ENCODE measurements around the gene STAT5B. TPM values are rescaled to one million over a fixed set of nuclear protein-coding genes. Genes with fewer than 3 reads are reported as not detected.

Gene STAT5B
- total and polyA plus RNA-seq, 9 of the 15 experiments (the other 6 are each of a cell fraction or from before 2014, with no cell fraction given), result 20.8 to 176 (median 92.4) TPM

DNA sequence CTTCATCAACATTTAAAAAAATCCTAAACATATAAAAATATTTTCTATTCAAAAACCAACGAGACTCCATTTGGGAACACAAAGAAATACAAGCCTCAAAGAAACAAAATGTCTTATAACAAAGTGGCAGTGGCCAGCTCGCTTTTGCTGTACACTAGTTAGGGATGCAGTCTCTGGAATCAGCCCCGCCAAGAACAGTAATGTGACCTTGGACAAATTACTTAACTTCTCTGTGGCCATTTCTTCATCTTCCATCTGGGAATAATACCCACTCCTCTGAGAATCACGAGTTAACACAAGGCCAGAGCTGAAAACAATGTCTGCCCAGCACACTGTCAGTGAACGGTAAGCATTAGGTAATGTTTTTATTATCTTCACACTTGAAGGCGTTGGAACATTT is 5.6 kb downstream of the STAT5B start (continued):
- no peak for TF ChIP-seq MED1 (CRISPR knock-in tag; IDR thresholded peaks at IDR 0.05; ENCODE audit: borderline replicate concordance)
- TF ChIP-seq, protein P1, sequence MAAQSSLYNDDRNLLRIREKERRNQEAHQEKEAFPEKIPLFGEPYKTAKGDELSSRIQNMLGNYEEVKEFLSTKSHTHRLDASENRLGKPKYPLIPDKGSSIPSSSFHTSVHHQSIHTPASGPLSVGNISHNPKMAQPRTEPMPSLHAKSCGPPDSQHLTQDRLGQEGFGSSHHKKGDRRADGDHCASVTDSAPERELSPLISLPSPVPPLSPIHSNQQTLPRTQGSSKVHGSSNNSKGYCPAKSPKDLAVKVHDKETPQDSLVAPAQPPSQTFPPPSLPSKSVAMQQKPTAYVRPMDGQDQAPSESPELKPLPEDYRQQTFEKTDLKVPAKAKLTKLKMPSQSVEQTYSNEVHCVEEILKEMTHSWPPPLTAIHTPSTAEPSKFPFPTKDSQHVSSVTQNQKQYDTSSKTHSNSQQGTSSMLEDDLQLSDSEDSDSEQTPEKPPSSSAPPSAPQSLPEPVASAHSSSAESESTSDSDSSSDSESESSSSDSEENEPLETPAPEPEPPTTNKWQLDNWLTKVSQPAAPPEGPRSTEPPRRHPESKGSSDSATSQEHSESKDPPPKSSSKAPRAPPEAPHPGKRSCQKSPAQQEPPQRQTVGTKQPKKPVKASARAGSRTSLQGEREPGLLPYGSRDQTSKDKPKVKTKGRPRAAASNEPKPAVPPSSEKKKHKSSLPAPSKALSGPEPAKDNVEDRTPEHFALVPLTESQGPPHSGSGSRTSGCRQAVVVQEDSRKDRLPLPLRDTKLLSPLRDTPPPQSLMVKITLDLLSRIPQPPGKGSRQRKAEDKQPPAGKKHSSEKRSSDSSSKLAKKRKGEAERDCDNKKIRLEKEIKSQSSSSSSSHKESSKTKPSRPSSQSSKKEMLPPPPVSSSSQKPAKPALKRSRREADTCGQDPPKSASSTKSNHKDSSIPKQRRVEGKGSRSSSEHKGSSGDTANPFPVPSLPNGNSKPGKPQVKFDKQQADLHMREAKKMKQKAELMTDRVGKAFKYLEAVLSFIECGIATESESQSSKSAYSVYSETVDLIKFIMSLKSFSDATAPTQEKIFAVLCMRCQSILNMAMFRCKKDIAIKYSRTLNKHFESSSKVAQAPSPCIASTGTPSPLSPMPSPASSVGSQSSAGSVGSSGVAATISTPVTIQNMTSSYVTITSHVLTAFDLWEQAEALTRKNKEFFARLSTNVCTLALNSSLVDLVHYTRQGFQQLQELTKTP (IDR thresholded peaks at IDR 0.05; ENCODE audit: low read depth in 1 of 2, partially characterized antibody in 2 of 2), result peak in 1 of 2 experiments; percentile 21
- no peak for TF ChIP-seq CEBPG (CRISPR knock-in tag; IDR thresholded peaks at IDR 0.05)
- no peak for TF ChIP-seq CEBPG (tag; conservative IDR thresholded peaks at IDR 0.05 in 1 of 2, IDR thresholded peaks at IDR 0.05 in 1 of 2)
- TF ChIP-seq, protein P2, sequence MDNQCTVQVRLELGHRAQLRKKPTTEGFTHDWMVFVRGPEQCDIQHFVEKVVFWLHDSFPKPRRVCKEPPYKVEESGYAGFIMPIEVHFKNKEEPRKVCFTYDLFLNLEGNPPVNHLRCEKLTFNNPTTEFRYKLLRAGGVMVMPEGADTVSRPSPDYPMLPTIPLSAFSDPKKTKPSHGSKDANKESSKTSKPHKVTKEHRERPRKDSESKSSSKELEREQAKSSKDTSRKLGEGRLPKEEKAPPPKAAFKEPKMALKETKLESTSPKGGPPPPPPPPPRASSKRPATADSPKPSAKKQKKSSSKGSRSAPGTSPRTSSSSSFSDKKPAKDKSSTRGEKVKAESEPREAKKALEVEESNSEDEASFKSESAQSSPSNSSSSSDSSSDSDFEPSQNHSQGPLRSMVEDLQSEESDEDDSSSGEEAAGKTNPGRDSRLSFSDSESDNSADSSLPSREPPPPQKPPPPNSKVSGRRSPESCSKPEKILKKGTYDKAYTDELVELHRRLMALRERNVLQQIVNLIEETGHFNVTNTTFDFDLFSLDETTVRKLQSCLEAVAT (IDR thresholded peaks at IDR 0.05), result peak; percentile 51 to 59; a peak in 3 of 4 replicates
- peak in 1 of 2 experiments; percentile 28; a peak in 1 of 4 replicates for TF ChIP-seq BCLAF1 (IDR thresholded peaks at IDR 0.05; ENCODE audit: borderline replicate concordance in 1 of 2, control insufficient read depth in 1 of 2, low read depth in 2 of 2, low read length in 1 of 2)
- no peak for TF ChIP-seq ZKSCAN3 (CRISPR knock-in tag; IDR thresholded peaks at IDR 0.05)
- TF ChIP-seq, protein P3, sequence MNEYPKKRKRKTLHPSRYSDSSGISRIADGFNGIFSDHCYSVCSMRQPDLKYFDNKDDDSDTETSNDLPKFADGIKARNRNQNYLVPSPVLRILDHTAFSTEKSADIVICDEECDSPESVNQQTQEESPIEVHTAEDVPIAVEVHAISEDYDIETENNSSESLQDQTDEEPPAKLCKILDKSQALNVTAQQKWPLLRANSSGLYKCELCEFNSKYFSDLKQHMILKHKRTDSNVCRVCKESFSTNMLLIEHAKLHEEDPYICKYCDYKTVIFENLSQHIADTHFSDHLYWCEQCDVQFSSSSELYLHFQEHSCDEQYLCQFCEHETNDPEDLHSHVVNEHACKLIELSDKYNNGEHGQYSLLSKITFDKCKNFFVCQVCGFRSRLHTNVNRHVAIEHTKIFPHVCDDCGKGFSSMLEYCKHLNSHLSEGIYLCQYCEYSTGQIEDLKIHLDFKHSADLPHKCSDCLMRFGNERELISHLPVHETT (CRISPR knock-in tag; conservative IDR thresholded peaks at IDR 0.05 in 1 of 2, IDR thresholded peaks at IDR 0.05 in 1 of 2), result peak in 1 of 2 experiments; percentile 48; a peak in 1 of 4 replicates
- 0 out of 2 replicates have a peak, but pooled peaks have one; percentile 17 for TF ChIP-seq DMBX1 (CRISPR knock-in tag; IDR thresholded peaks at IDR 0.05; ENCODE audit: borderline replicate concordance)
- peak; percentile 24; the same call in 1 of the 2 replicates for TF ChIP-seq L3MBTL2 (IDR thresholded peaks at IDR 0.05)
- no peak for TF ChIP-seq HDAC2 (IDR thresholded peaks at IDR 0.05)
- TF ChIP-seq, protein P4, sequence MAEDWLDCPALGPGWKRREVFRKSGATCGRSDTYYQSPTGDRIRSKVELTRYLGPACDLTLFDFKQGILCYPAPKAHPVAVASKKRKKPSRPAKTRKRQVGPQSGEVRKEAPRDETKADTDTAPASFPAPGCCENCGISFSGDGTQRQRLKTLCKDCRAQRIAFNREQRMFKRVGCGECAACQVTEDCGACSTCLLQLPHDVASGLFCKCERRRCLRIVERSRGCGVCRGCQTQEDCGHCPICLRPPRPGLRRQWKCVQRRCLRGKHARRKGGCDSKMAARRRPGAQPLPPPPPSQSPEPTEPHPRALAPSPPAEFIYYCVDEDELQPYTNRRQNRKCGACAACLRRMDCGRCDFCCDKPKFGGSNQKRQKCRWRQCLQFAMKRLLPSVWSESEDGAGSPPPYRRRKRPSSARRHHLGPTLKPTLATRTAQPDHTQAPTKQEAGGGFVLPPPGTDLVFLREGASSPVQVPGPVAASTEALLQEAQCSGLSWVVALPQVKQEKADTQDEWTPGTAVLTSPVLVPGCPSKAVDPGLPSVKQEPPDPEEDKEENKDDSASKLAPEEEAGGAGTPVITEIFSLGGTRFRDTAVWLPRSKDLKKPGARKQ (CRISPR knock-in tag; IDR thresholded peaks at IDR 0.05), result no peak
- TF ChIP-seq EWSR1 (IDR thresholded peaks at IDR 0.05; ENCODE audit: borderline replicate concordance, low read depth, partially characterized antibody), result no peak
- TF ChIP-seq NFE2 (IDR thresholded peaks at IDR 0.05; ENCODE audit: low read depth), result no peak

Measured in K562 (cell line).